HEK293 (cell line): ENCODE results near the gene CLEC4E.
"Not testable (repeated sequence)": the region's sequence is repeated elsewhere in the genome, so short reads cannot be mapped to it uniquely, and the experiment has no call there.

Experiments used
- CTCF ChIA-PET: fragments of 350-600 bp; formaldehyde crosslinking; extraction: SDS; loops from one replicate; lab custom pipeline; 2021; ENCODE audit warnings: antibody characterized with exemption; lab: Yijun Ruan, JAX
- POLR2A ChIA-PET: fragments of 300-600 bp; formaldehyde crosslinking; extraction: SDS; loops from one replicate; lab custom pipeline; 2020; ENCODE audit warnings: antibody characterized with exemption, inconsistent platforms; lab: Yijun Ruan, JAX
- H3K27ac ChIP-seq: fragments of 200-500 bp; sonication (Bioruptor generic); 2 replicates; pipeline ENCODE4 v1.5.1; 2014; ENCODE audit warnings: low read depth, low read length, control low read depth, inconsistent platforms; ENCODE audit errors: extremely low read depth
- H3K36me3 ChIP-seq, 2 experiments: fragments of 200-500 bp in 1 of 2; sonication (Bioruptor generic) in 1 of 2; 1 replicate in 1 of 2; 2 replicates in 1 of 2; pipeline ENCODE4 v1.5.1; 2014 to 2017; ENCODE audit warnings: inconsistent platforms in 2 of 2, low read length in 2 of 2; ENCODE audit not compliant: control insufficient read depth in 2 of 2, insufficient read depth in 1 of 2
- H3K4me1 ChIP-seq: fragments of 200-500 bp; sonication (Bioruptor generic); 2 replicates; pipeline ENCODE4 v1.5.1; 2014; ENCODE audit warnings: mild to moderate bottlenecking, low read length, inconsistent platforms; ENCODE audit not compliant: control insufficient read depth, insufficient read depth
- H3K4me3 ChIP-seq: 2 replicates; pipeline ENCODE4 v1.5.1; 2011; ENCODE audit warnings: low read depth, mild to moderate bottlenecking, control low read depth, low read length, moderate library complexity
- H3K9me3 ChIP-seq: fragments of 200-500 bp; sonication (Bioruptor generic); 2 replicates; pipeline ENCODE4 v1.5.1; 2014; ENCODE audit warnings: low read depth, low read length, inconsistent platforms; ENCODE audit not compliant: control insufficient read depth, insufficient read depth
- KLF1 ChIP-seq: fragments of 450-650 bp; formaldehyde crosslinking; IDR thresholded peaks from 2 replicates; pipeline ENCODE4 v1.5.1; 2016; ENCODE audit warnings: missing biosample characterization, missing genetic modification characterization
- KLF8 ChIP-seq: fragments of 450-650 bp; formaldehyde crosslinking; IDR thresholded peaks from 2 replicates; pipeline ENCODE4 v1.5.1; 2016; ENCODE audit warnings: missing biosample characterization, missing genetic modification characterization
- MYNN ChIP-seq: fragments of 450-650 bp; formaldehyde crosslinking; IDR thresholded peaks from 2 replicates; pipeline ENCODE4 v1.5.1; 2016; ENCODE audit warnings: missing biosample characterization, missing genetic modification characterization, borderline replicate concordance
- PBX3 ChIP-seq: sonication (generic); formaldehyde crosslinking; IDR thresholded peaks from 2 replicates; pipeline ENCODE4 v1.8.1; 2022; ENCODE audit warnings: mild to moderate bottlenecking, moderate library complexity, missing genetic modification reagents
- PRDM2 ChIP-seq: fragments of 450-650 bp; formaldehyde crosslinking; IDR thresholded peaks from 2 replicates; pipeline ENCODE4 v1.5.1; 2016; ENCODE audit warnings: missing biosample characterization, missing genetic modification characterization, borderline replicate concordance
- TSHZ1 ChIP-seq: fragments of 450-650 bp; formaldehyde crosslinking; IDR thresholded peaks from 2 replicates; pipeline ENCODE4 v1.5.1; 2016; ENCODE audit warnings: missing biosample characterization, missing genetic modification characterization, borderline replicate concordance
- ZEB2 ChIP-seq: fragments of 450-650 bp; formaldehyde crosslinking; IDR thresholded peaks from 2 replicates; pipeline ENCODE4 v1.5.1; 2016; ENCODE audit warnings: missing biosample characterization, missing genetic modification characterization
- ZFP37 ChIP-seq: fragments of 450-650 bp; formaldehyde crosslinking; IDR thresholded peaks from 2 replicates; pipeline ENCODE4 v1.5.1; 2016; ENCODE audit warnings: missing biosample characterization, missing genetic modification characterization
- ZNF146 ChIP-seq: fragments of 450-650 bp; formaldehyde crosslinking; IDR thresholded peaks from 2 replicates; pipeline ENCODE4 v1.5.1; 2016; ENCODE audit warnings: missing biosample characterization, missing genetic modification characterization
- ZNF184 ChIP-seq: fragments of 450-650 bp; IDR thresholded peaks from 2 replicates; pipeline ENCODE4 v1.5.1; 2018; ENCODE audit warnings: missing biosample characterization, mild to moderate bottlenecking, missing genetic modification characterization
- ZNF223 ChIP-seq: fragments of 450-650 bp; formaldehyde crosslinking; IDR thresholded peaks from 2 replicates; pipeline ENCODE4 v1.5.1; 2016; ENCODE audit warnings: missing biosample characterization, missing genetic modification characterization
- ZNF239 ChIP-seq: fragments of 450-650 bp; formaldehyde crosslinking; IDR thresholded peaks from 2 replicates; pipeline ENCODE4 v1.5.1; 2016; ENCODE audit warnings: missing biosample characterization, missing genetic modification characterization
- ZNF404 ChIP-seq: fragments of 450-650 bp; formaldehyde crosslinking; IDR thresholded peaks from 2 replicates; pipeline ENCODE4 v1.5.1; 2017; ENCODE audit warnings: missing biosample characterization, missing genetic modification characterization
- ZNF521 ChIP-seq: fragments of 450-650 bp; formaldehyde crosslinking; IDR thresholded peaks from 2 replicates; pipeline ENCODE4 v1.5.1; 2017; ENCODE audit warnings: missing biosample characterization, mild to moderate bottlenecking, missing genetic modification characterization
- ZNF658 ChIP-seq: fragments of 450-650 bp; formaldehyde crosslinking; IDR thresholded peaks from 2 replicates; pipeline ENCODE4; 2016; ENCODE audit warnings: missing biosample characterization, missing genetic modification characterization
- ZNF677 ChIP-seq: fragments of 450-650 bp; IDR thresholded peaks from 2 replicates; pipeline ENCODE4 v1.5.0; 2018; ENCODE audit warnings: missing biosample characterization, mild to moderate bottlenecking, missing genetic modification characterization, moderate library complexity
- ZNF768 ChIP-seq: fragments of 450-650 bp; formaldehyde crosslinking; IDR thresholded peaks from 2 replicates; pipeline ENCODE4 v1.5.1; 2018; ENCODE audit warnings: missing biosample characterization, mild to moderate bottlenecking, missing genetic modification characterization
- ZNF785 ChIP-seq: fragments of 450-650 bp; formaldehyde crosslinking; IDR thresholded peaks from 2 replicates; pipeline ENCODE4 v1.5.1; 2016; ENCODE audit warnings: missing biosample characterization, missing genetic modification characterization

The CLEC4E gene

GRCh38 chr12:8566525-8566924, 25.8 kb upstream of the CLEC4E start:
- Histone ChIP-seq H3K4me3 (no peak overlapping the region), H3K27ac (no peak overlapping the region), H3K4me1 (no peaks in the 10 kb centered on the region), H3K36me3 (no peaks in the 10 kb centered on the region), H3K9me3 (no peaks in the 10 kb centered on the region)
- no peak for TF ChIP-seq PBX3 (CRISPR knock-in tag)
- no peak for TF ChIP-seq ZFP37 (tag by site-specific recombination)
- no peak for TF ChIP-seq KLF8
- CTCF ChIA-PET, result interaction anchor here (0.6 to 1.4 kb wide), 3 partner anchors 23 to 87 kb away, joined by 3 to 5 read pairs (median 4); no protein-coding TSS in a partner anchor
- POLR2A ChIA-PET, result no interaction called here

GRCh38 chr12:8566052-8566451, 25.3 kb upstream of the CLEC4E start:
- H3K36me3 ChIP-seq, H3K4me3 ChIP-seq, H3K27ac ChIP-seq, H3K9me3 ChIP-seq, H3K4me1 ChIP-seq, POLR2A ChIA-PET: not testable (repeated sequence)
- CTCF ChIA-PET, result interaction anchor here (0.6 to 1.4 kb wide), 3 partner anchors 22 to 86 kb away, joined by 3 to 5 read pairs (median 4); no protein-coding TSS in a partner anchor

GRCh38 chr12:8564656-8565055, 24.0 kb upstream of the CLEC4E start:
- no peak for TF ChIP-seq ZNF404 (tag by site-specific recombination)
- no peak for TF ChIP-seq ZNF677 (tag by site-specific recombination)
- TF ChIP-seq KLF8, result no peak
- TF ChIP-seq ZNF521 (tag by site-specific recombination), result no peak
- no peak for TF ChIP-seq PRDM2 (tag by site-specific recombination)
- TF ChIP-seq ZEB2 (tag by site-specific recombination), result no peak
- TF ChIP-seq ZNF223 (tag by site-specific recombination), result no peak
- no peak for TF ChIP-seq ZNF785 (tag by site-specific recombination)
- no peak for TF ChIP-seq ZNF658 (tag by site-specific recombination)
- TF ChIP-seq TSHZ1 (tag by site-specific recombination), result no peak
- TF ChIP-seq KLF1 (tag by site-specific recombination), result no peak
- no peak for TF ChIP-seq ZNF184 (tag by site-specific recombination)
- no peak for TF ChIP-seq ZNF768 (tag by site-specific recombination)
- no peak for TF ChIP-seq MYNN (tag by site-specific recombination)
- TF ChIP-seq ZNF239 (tag by site-specific recombination), result no peak
- no peak for TF ChIP-seq ZNF146
- H3K4me3 ChIP-seq, result no peak overlapping the region
- no peaks in the 10 kb centered on the region for H3K9me3 ChIP-seq
- CTCF ChIA-PET, result interaction anchor here (0.7 to 0.9 kb wide), 2 partner anchors 44 to 325 kb away, joined by 4 read pairs; no protein-coding TSS in a partner anchor
- H3K36me3 ChIP-seq, result no peaks in the 10 kb centered on the region
- no peak overlapping the region for H3K27ac ChIP-seq
- POLR2A ChIA-PET, result no interaction called here
- H3K4me1 ChIP-seq, result no peaks in the 10 kb centered on the region
